ENCODE data around the gene LRIG1. TPM values are rescaled to one million over a fixed set of nuclear protein-coding genes. Genes with fewer than 3 reads are reported as not detected.

The LRIG1 gene, protein sequence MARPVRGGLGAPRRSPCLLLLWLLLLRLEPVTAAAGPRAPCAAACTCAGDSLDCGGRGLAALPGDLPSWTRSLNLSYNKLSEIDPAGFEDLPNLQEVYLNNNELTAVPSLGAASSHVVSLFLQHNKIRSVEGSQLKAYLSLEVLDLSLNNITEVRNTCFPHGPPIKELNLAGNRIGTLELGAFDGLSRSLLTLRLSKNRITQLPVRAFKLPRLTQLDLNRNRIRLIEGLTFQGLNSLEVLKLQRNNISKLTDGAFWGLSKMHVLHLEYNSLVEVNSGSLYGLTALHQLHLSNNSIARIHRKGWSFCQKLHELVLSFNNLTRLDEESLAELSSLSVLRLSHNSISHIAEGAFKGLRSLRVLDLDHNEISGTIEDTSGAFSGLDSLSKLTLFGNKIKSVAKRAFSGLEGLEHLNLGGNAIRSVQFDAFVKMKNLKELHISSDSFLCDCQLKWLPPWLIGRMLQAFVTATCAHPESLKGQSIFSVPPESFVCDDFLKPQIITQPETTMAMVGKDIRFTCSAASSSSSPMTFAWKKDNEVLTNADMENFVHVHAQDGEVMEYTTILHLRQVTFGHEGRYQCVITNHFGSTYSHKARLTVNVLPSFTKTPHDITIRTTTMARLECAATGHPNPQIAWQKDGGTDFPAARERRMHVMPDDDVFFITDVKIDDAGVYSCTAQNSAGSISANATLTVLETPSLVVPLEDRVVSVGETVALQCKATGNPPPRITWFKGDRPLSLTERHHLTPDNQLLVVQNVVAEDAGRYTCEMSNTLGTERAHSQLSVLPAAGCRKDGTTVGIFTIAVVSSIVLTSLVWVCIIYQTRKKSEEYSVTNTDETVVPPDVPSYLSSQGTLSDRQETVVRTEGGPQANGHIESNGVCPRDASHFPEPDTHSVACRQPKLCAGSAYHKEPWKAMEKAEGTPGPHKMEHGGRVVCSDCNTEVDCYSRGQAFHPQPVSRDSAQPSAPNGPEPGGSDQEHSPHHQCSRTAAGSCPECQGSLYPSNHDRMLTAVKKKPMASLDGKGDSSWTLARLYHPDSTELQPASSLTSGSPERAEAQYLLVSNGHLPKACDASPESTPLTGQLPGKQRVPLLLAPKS
- total RNA-seq, result 100 to 1,000 TPM in 1 of 8 experiments, 10 to 100 TPM in 7; 15.0 to 135 (median 39.6) TPM

DNA sequence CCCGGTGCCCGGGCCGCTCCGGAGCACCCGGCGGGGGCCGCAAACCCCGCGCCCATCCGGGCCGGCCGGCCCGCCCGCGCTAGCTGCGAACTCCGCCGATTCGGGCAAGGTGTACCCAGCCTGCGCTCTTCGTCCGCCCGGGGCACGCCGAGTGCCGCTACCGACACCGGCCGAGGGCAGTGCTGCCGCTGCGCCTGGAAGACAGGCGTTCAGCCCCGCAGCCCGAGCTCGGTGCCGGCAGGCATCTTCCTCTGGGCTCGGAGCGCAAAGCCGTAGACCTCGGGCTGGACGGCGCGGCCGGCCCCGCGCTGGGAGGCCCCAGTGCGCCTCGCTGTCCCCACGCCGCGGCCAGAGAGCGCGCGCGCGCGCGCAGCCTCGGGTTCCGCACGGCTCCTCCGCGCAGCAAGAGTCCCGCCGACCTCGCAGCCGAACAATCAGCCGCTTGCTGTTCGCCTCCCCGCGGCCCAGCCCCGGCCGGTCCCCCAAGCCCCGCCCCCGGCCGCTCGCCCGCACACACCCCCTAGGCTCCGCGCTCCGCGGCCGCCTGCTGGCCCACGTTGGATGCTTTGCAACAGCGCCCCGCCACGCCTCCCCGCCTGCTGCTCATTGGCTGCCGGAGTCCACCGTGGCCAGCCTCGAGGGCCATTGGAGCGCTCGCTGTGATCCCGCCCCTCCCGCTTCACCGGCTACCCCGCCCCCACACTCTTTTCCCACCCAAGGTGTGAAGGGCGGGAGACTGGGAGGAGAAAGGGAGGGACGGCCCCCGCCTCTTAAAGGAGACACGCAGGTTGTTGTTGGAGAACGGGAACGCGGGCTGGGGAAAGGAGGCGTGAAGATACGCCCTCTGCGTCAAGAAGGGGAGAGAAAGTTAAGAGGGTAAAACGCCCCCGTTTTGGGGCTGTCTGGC, at the start of gene LRIG1:
LRIG1 (minus strand) TSS at position 447 of the 907 bp plus-strand sequence. CDS start 615 bp downstream, outside the sequence.
- peak; percentile 89 to 97 (median 96) for ATAC-seq (replicated peaks in 6 of 8)
- H3K4me1 ChIP-seq (replicated peaks in 1 of 2), result peaks cover 19 to 22% of the 10 kb centered on the region in 2 donors
- 0% methylated on average over 3 to 6 of the region's 109 CpGs; no CpG with 5 or more reads in 8 of the 10 experiments for WGBS, 10 experiments

DNA sequence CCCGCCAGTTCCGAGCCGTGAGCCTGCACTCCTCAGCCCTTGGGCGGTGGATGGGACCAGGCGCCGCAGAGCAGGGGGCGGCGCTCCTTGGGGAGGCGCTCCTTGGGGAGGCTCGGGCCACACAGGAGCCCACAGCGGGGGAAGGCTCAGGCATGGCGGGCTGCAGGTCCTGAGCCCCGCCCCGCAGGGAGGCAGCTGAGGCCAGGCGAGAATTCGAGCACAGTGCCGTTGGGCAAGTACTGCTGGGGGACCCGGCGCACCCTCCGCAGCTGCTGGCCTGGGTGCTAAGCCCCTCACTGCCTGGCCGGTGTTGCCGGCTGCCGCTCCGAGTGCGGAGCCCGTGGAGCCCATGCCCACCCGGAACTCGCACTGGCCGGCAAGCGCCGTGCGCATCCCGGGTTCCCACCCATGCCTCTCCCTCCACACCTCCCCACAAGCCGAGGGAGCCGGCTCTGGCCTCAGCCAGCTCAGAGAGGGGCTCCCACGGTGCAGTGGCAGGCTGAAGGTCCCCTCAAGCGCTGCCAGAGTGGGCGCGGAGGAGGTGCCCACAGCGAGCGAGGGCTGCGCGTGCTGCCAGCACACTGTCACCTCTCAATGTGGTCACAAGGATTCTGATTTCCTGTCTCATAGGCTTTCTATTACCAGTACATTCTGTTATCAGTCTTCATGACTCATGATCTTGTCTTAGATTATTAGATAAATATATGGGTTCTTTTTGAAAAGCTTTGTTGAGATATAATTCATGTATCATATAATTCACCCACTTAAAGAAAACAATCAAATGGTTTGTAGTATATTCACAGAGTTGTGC, 44.0 kb upstream of the LRIG1 start:
- no peak for ATAC-seq (replicated peaks in 6 of 8)
- Histone ChIP-seq H3K4me3 (no peak overlapping the region), H3K4me1 (replicated peaks in 1 of 2) (no peaks in the 10 kb centered on the region), H3K27ac (no peak overlapping the region)
- in situ Hi-C loops (cut with MboI; ENCODE audit: low pct_unique_long_range_greater_than_20kb in 2 of 9, low sequenced_read_pairs in 9 of 9, unreplicated experiment in 9 of 9), result no loop called here
- whole genome bisulfite sequencing, 10 experiments, result 75 to 100% (median 96%) methylated on average over 1 to 9 of the region's 43 CpGs; no CpG with 5 or more reads in 3 of the 10 experiments

More for the DNA sequence above, at the start of gene LRIG1:
- peak within 1 kb of the TSS; percentile 51 to 84 (median 69) for H3K4me3 ChIP-seq
- in situ Hi-C loops (cut with MboI; ENCODE audit: low pct_unique_long_range_greater_than_20kb in 2 of 9, low sequenced_read_pairs in 9 of 9, unreplicated experiment in 9 of 9), result loop anchor here in 2 of 9 experiments (25.0 kb wide), 1 partner anchor 311 kb away; no protein-coding TSS in a partner anchor
- H3K27ac ChIP-seq, result peak within 1 kb of the TSS; percentile 81 to 87

DNA sequence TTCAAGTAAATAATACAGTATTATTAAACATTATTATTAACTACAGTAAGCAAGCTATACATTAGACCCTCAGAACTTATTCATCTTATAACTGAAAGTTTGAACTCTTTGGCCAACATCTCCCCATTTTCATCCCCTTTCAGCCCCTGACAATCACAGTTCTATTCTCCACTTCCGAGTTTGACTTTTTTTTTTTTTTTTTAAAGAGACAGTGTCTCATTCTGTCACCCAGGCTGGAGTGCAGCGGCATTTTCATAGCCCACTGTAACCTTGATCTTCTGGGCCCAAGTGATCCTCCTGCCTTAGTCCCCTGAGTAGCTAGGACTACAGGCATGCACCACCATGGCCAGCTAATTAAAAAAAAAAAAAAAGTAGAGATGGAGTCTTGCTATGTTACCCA, 41.3 kb upstream of the LRIG1 start:
- Histone ChIP-seq H3K4me3 (no peak overlapping the region), H3K4me1 (replicated peaks in 1 of 2) (no peaks in the 10 kb centered on the region), H3K27ac (no peak overlapping the region)
- WGBS, 10 experiments, result 0 to 100% (median 58%) methylated on average over 1 to 2 of the region's 2 CpGs; no CpG with 5 or more reads in 3 of the 10 experiments
- in situ Hi-C loops (cut with MboI; ENCODE audit: low pct_unique_long_range_greater_than_20kb in 2 of 9, low sequenced_read_pairs in 9 of 9, unreplicated experiment in 9 of 9), result no loop called here
- no peak for ATAC-seq (replicated peaks in 6 of 8)

DNA sequence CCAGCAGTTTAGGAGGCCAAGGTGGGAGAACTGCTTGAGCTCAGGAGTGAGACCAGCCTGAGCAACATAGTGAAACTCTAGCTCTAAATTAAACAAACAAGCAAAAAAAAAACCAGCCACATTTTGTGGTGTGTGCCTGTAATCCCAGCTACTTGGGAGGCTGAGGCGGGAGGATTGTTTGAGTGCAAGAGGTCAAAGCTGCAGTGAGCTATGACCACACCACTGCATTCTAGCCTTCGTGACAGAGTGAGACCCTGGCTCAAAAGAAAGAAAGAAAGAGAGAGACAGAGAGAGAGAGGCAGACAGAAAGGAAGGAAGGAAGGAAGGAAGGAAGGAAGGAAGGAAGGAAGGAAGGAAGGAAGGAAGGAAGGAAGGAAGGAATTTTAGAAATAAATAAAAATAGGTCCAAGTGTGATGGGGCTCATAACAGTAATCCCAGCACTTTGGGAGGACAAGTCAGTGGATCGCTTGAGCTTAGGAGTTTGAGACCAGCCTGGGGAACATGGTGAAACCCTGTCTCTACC, 38.7 kb upstream of the LRIG1 start:
- in situ Hi-C loops (cut with MboI; ENCODE audit: low pct_unique_long_range_greater_than_20kb in 2 of 9, low sequenced_read_pairs in 9 of 9, unreplicated experiment in 9 of 9), result no loop called here
- ATAC-seq (replicated peaks in 6 of 8), result no peak
- WGBS, 10 experiments, result 90 to 100% (median 100%) methylated on average over 1 to 2 of the region's 3 CpGs; no CpG with 5 or more reads in 4 of the 10 experiments
- Histone ChIP-seq H3K4me1 (replicated peaks in 1 of 2) (no peaks in the 10 kb centered on the region), H3K4me3 (no peak overlapping the region), H3K27ac (no peak overlapping the region)

DNA sequence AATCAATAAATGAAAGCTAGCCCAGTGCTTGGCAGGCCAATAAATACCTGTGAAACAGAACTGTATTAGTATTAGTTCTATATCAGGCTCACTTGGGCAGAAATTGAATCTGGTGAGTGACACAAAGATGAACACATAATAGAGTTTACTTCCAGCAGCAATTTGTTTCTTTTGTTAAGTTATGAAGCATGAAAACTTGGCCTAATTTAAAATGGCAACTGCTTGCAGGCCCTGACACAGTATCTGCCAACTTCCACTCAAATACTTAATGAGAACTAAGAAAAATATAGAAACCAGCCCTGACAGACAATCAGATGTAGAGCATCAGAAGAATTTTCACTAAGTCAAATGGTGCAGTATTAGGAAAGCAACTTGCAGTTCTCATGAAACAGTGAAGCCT, 37.6 kb upstream of the LRIG1 start:
- ATAC-seq (replicated peaks in 6 of 8), result no peak
- in situ Hi-C loops (cut with MboI; ENCODE audit: low pct_unique_long_range_greater_than_20kb in 2 of 9, low sequenced_read_pairs in 9 of 9, unreplicated experiment in 9 of 9), result no loop called here
- Histone ChIP-seq H3K27ac (no peak overlapping the region), H3K4me1 (replicated peaks in 1 of 2) (no peaks in the 10 kb centered on the region), H3K4me3 (no peak overlapping the region)

DNA sequence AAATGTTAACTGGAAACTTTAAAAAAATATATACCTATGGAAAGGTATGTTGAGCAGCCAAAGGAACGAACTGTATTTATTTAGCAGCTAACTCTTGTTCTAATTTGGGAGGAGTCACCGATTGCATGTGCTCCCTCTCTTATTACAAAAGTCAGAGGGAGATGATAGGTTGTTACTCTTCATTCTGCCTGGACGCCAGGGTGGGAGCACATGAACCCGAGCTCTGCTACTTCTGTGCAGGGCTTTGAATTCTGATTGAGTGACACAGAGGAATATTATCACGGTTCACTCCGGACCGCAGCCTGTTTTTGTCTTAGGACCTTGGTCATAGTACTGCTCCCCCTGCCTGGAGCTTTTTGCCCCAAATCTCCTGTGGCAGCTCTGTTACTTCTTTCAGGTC, 36.9 kb upstream of the LRIG1 start:
- Histone ChIP-seq H3K4me3 (no peak overlapping the region), H3K27ac (no peak overlapping the region), H3K4me1 (replicated peaks in 1 of 2) (no peaks in the 10 kb centered on the region)
- WGBS, 10 experiments, result 63 to 100% (median 80%) methylated on average over 1 to 5 of the region's 7 CpGs; no CpG with 5 or more reads in 1 of the 10 experiments
- no peak for ATAC-seq (replicated peaks in 6 of 8)
- in situ Hi-C loops (cut with MboI; ENCODE audit: low pct_unique_long_range_greater_than_20kb in 2 of 9, low sequenced_read_pairs in 9 of 9, unreplicated experiment in 9 of 9), result no loop called here

DNA sequence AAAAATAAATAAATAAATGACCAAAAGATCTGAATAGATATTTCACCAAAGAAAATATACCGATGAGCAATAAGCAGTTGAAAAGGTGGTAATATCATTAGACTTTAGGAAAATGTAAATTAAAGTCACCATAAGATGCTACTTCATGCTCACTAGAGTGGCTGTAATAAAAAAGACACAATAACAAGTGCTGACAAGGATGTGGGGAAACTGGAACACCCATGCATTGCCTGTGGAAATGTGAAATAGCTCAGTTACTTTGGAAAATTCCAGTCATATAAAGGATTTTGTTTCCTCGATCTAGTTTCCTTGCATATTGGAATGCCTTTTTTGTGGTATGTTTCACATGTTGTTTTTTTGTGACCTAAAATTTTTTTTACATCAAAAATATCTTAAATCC, 36.0 kb upstream of the LRIG1 start:
- Histone ChIP-seq H3K27ac (no peak overlapping the region), H3K4me3 (no peak overlapping the region), H3K4me1 (replicated peaks in 1 of 2) (peaks cover under 1 to 5% of the 10 kb centered on the region in 2 donors)
- in situ Hi-C loops (cut with MboI; ENCODE audit: low pct_unique_long_range_greater_than_20kb in 2 of 9, low sequenced_read_pairs in 9 of 9, unreplicated experiment in 9 of 9), result no loop called here
- WGBS, 10 experiments, result 65 to 100% (median 95%) methylated on average over 1 to 2 of the region's 2 CpGs
- ATAC-seq (replicated peaks in 6 of 8), result no peak

DNA sequence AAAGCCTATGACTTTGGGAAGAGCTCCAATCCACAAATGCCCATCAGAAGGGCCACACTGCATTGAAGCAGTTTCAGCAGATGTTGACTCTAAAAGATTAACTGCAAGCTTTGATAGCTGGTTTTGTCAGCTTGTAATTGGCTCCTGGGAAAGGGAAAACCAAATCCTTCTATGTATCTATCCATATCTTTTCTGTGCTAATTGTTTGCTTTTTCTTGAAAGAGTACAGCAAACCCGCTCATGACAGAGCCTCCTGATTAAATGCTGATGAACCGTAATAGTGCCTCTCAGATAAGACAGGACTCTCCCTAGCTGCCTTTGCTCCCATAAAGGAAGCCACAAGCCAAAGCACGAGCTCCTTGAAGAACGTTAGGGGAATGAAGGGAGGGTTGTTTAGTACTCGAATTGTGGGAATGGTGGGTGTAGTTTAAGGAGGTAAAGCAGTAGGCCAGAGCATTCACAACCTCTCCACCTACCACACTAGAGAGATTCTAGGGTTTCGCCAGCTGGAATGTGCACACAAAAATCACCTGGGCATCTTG, 33.6 kb upstream of the LRIG1 start:
- Histone ChIP-seq H3K4me1 (replicated peaks in 1 of 2) (peaks cover 12% of the 10 kb centered on the region in 2 donors), H3K27ac (no peak overlapping the region), H3K4me3 (no peak overlapping the region)
- no peak for ATAC-seq (replicated peaks in 6 of 8)
- in situ Hi-C loops (cut with MboI; ENCODE audit: low pct_unique_long_range_greater_than_20kb in 2 of 9, low sequenced_read_pairs in 9 of 9, unreplicated experiment in 9 of 9), result no loop called here
- 43 to 86% (median 73%) methylated on average over 1 to 6 of the region's 6 CpGs; no CpG with 5 or more reads in 4 of the 10 experiments for WGBS, 10 experiments

DNA sequence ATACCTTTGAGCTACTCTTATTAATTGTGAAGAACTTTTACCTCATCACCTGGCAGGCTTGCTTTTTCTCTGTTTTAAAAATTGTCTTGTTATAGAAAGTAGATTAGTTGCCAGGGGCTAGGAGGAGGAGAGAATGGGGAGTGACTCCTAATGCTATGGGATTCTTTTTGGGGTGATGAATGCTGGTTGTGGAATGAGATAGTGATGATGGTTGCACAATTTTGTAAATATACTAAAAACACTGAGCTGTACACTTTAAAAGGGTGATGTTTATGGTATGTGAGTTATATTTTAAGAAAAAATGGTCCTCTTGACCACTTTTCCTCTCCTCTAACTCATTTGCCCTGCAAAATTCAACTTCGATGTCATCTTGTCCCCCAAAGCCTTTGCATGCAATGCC, 31.8 kb upstream of the LRIG1 start:
- WGBS, 10 experiments, result 36 to 100% (median 73%) methylated on average over 1 of the region's 1 CpG; no CpG with 5 or more reads in 2 of the 10 experiments
- in situ Hi-C loops (cut with MboI; ENCODE audit: low pct_unique_long_range_greater_than_20kb in 2 of 9, low sequenced_read_pairs in 9 of 9, unreplicated experiment in 9 of 9), result no loop called here
- Histone ChIP-seq H3K27ac (no peak overlapping the region), H3K4me3 (no peak overlapping the region), H3K4me1 (replicated peaks in 1 of 2) (peaks cover 12% of the 10 kb centered on the region in 2 donors)
- ATAC-seq (replicated peaks in 6 of 8), result no peak

DNA sequence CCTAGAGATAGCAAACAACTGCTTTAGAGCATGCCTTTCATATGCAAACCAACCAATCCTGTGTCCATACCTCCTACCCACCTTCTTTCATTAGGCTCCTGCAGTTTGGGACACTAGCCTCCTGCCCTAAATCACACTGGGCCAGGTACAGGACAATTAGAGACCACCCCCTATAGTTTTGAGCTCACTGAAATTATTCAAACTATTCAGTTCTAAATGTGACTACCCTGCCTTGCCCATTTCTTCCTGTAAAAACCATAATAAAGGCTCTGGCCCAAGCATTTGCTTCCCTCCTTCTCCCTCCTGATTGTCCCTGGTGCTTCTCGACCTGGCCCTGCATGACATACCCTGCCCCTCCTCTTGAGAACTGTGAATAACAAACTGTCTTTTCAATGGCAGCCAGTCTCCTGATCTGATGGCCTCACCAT, 31.4 kb upstream of the LRIG1 start:
- peaks cover 12% of the 10 kb centered on the region in 2 donors for H3K4me1 ChIP-seq (replicated peaks in 1 of 2)
- peak in 3 of 8 experiments; percentile 34 to 53 (median 48) for ATAC-seq (replicated peaks in 6 of 8)
- H3K4me3 ChIP-seq, result no peak overlapping the region
- 0 to 71% (median 10%) methylated on average over 1 of the region's 1 CpG; no CpG with 5 or more reads in 3 of the 10 experiments for WGBS, 10 experiments
- H3K27ac ChIP-seq, result no peak overlapping the region
- in situ Hi-C loops (cut with MboI; ENCODE audit: low pct_unique_long_range_greater_than_20kb in 2 of 9, low sequenced_read_pairs in 9 of 9, unreplicated experiment in 9 of 9), result no loop called here

DNA sequence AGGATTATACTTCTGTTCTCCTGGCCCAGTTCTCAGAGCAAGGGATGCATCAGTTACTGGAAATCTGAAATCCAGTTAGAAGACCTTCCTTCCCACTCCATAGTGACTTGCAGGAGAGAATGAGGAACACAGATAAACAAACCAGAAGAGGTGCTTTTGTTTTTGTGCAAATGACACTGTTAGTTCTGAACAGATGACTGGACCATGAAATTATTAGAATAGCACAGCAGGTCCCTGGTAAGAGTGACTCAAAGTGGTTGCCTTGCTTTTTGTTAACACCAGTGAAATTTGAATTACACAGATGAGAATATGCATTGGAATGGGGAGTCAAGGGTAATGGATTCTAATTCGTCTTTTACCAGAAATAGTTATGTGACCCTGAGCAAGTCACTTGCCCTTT, 30.4 kb upstream of the LRIG1 start:
- 14 to 100% (median 45%) methylated on average over 1 of the region's 1 CpG; no CpG with 5 or more reads in 2 of the 10 experiments for WGBS, 10 experiments
- peaks cover 12 to 13% of the 10 kb centered on the region in 2 donors for H3K4me1 ChIP-seq (replicated peaks in 1 of 2)
- H3K4me3 ChIP-seq, result no peak overlapping the region
- peak in 4 of 8 experiments; percentile 27 to 38 (median 32) for ATAC-seq (replicated peaks in 6 of 8)
- in situ Hi-C loops (cut with MboI; ENCODE audit: low pct_unique_long_range_greater_than_20kb in 2 of 9, low sequenced_read_pairs in 9 of 9, unreplicated experiment in 9 of 9), result no loop called here
- no peak overlapping the region for H3K27ac ChIP-seq
